Renal cortex interstitium (tissue), 11 donors: ENCODE measurements around the gene WBP2NL. TPM values are rescaled to one million over a fixed set of nuclear protein-coding genes. Genes with fewer than 3 reads are reported as not detected.

Experiments
- DNase-seq, 11 donors: peaks; one replicate each; pipeline ENCODE4 v3.0.0-alpha.2; 2013; ENCODE audit warnings: low read depth in 9 of 11, low spot score in 4 of 11; ENCODE audit errors: extremely low read depth in 1 of 11
- polyA plus RNA-seq, 3 donors: library from polyadenylated mRNA; unstranded; fragments of 120-200 nt; gene quantifications; one replicate each; pipeline ENCODE4 v1.2.1, GENCODE V29; 2013; ENCODE audit not compliant: insufficient read length in 3 of 3

Gene WBP2NL
- polyA plus RNA-seq, 3 donors: 3.3 to 7.4 (median 4.1) TPM

- DNase-seq: no peak
Observed at GRCh38 chr22:42013385-42013784, 14.8 kb downstream of the WBP2NL start.

GRCh38 chr22:42016111-42016510, 17.5 kb downstream of the WBP2NL start:
- DNase-seq: no peak

DNA sequence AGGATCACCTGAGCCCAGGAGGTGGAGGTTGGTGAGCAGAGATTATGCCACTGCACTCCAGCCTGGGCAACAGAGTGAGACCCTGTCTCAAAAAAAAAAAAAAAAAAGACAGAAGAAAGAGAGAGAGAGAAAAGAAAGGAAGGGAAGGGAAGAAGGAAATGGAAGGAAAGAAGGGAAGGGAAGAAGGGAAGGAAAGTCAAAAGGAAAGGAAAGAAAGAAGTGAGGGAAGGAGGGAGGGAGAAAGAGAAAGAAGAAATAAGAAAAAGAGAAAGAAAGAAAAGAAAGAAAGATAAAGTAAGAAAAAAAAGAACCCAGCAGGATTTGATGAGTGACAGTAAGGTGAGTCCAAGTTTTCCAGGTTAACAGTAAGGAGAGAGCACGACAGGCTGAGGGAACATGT, 19.6 kb downstream of the WBP2NL start:
- no peak for DNase-seq

GRCh38 chr22:42021571-42021970, 23.0 kb downstream of the WBP2NL start:
- DNase-seq: no peak

DNA sequence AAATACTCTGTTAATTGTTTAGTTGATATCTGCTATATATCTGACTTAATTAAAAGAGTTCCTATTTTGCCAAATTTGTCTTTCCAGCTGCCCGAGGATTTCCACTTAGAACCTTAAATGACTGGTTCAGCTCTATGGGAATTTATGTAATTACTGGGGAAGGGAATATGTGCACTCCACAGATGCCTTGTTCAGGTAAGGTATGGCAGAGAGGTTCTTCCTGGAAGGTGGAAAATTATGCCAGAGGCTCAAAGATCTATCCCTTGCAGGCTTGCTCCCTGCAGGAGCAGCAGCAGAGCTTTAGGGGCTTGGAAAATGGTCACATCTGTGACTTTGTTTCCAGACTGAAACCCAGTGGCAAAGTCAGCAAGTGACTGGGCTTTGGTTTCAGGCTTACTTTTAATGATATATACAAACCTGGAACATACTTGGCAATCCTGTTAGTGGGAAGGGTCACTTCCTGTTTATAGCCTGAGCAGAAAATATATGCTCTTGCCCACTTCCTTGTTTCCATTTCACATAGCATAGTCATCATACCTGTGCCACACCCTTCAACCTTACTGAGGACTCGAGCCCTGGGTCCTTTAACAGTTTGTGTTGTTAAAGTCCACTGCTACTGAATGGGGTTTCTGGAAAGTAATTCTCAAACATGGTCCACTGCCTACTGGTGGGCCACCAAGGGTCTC, 23.7 kb downstream of the WBP2NL start:
- no peak for DNase-seq

DNA sequence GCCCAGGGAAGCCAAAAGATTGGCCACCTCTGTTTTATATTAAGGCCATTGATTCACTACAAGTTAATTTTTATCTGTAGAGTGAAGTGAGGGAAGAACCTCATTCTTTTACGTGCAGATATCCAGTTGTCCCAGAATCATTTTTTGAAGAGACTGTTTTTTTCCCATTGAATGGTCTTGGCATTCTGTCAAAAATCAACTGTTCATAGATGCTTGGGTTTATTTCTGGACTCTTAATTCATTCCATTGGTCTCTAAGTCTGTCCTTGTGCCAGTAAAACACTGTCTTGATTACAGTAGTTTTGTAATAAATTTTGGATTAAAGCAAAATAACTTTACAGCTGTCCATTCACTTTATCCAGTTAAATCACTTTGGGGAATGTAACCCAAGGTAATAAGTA, 26.8 kb downstream of the WBP2NL start:
- no peak for DNase-seq

DNA sequence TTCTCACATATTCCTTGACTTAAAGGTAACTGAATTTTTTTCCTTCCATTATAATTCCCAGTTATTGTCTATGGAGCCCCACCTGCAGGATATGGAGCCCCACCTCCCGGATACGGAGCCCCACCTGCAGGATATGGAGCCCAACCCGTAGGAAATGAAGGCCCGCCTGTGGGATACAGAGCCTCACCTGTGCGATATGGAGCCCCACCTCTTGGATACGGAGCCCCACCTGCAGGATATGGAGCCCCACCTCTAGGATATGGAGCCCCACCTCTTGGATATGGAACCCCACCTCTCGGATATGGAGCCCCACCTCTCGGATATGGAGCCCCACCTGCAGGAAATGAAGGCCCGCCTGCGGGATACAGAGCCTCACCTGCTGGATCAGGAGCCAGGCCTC, 28.1 kb downstream of the WBP2NL start:
- no peak for DNase-seq

GRCh38 chr22:42033263-42034181, 34.9 kb downstream of the WBP2NL start:
- no peak for DNase-seq

DNA sequence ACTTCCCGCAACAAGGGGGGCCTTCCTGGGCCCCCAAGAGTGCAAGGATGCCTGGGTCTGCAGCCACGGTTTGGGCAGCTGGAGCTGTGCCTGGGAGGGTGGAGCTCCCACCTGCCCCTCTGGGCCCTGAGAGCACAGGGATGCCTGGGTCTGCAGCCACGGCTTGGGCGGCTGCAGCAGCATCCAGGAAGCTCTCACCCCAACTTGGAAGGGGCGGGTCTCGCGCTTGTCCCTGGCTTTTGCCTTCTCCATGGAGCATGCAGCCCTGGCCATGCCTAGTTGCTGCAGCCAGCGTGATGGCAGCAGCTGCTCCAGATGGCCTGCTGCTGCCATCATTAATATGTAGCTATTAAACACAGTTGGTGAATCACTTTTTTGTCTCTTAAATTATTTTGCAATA, 36.7 kb downstream of the WBP2NL start:
- no peak for DNase-seq

- DNase-seq: no peak
Observed at GRCh38 chr22:42039271-42039670, 40.7 kb downstream of the WBP2NL start.

DNA sequence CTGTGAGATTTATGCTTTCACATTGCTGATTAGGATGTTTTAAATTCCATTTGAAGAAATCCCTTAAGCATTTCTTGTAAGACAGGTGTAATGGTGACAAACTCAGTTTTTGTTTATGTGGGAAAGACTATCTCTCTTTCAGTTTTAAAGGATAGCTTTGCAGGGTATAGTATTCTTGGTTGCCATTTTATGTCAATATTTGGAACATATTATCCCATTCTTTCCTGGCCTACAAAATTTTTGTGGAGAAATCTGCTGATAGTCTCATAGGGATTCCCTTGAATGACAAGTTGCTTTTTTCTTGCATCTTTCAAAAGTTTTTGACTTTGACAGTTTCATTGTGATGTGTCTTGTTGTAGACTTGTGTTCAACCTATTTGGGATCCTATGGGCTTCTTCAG, 43.2 kb downstream of the WBP2NL start:
- no peak for DNase-seq

GRCh38 chr22:42050641-42051180, 52.1 kb downstream of the WBP2NL start:
- DNase-seq: no peak

GRCh38 chr22:42052765-42053164, 54.2 kb downstream of the WBP2NL start:
- DNase-seq: no peak

GRCh38 chr22:42056757-42057511, 58.3 kb downstream of the WBP2NL start:
- DNase-seq: no peak

DNA sequence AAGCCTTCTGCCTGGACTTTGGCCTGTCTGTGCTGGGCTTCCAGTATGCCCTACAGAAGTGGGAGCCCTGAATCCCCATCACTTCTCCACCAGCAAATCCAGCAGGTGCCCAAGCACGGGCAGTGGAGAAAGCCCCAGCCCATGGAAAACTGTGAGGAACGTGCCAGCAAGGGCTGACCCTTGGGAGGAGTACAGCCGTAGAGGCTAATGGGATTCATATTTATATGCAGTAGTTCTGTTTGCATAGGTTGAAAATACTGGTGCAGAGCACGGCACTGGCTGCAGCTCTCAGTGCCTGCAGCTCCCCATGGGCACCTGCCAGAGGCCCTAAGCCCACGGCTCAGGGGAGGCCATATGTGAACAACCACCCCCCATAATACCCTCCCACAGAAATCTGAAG, 61.9 kb downstream of the WBP2NL start:
- no peak for DNase-seq

DNA sequence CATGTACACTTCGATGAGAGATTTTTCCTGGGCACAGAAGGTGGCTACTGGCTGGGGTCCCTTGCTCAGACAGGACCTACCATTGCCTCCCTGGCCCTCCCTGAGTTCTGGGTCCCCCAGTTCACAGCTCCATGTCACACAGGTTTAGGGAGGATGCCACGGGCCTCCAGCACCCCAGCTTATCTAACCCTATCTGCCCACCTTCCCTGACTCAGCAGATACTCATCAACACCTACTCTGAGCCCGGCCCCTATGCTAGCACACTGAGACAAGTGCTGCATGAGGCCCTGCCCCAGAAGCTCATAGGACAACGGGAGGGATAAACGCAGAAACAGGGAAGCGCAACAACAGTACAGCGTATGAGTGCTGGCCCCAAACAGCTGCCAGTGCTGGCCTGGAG, 62.5 kb downstream of the WBP2NL start:
- DNase-seq: no peak

DNA sequence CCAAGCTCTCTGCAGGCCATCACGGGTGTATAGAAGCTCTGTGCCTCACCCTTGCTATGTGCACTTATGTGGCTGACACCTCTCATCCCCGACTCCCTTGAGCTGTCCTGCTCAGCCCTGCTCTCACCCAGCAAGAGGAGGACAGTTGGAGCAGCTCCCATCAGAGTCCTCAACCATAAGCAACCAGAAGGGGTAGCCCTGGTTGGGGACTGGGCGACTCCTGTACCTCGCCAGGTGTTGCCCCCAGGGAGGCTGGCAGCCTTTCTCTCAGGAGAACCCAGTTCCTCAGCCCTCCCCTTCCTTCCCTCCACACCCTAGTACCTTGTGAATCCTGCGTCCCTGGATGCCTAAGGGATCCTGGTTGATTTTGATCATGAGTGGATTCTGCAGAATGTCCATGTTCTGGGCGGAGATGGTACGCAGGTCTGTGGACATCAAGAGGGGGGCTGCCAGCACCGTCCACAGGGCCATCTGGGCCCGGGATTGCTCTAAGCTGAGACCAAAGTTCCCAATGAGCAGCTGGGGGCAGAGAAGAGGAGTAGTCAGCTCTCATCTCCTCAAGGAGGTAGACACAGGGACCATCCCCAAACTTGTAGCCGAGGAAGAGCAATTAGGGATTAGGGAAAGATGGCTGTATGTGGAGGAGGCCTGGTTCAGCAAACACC, 64.0 kb downstream of the WBP2NL start:
- no peak for DNase-seq

DNA sequence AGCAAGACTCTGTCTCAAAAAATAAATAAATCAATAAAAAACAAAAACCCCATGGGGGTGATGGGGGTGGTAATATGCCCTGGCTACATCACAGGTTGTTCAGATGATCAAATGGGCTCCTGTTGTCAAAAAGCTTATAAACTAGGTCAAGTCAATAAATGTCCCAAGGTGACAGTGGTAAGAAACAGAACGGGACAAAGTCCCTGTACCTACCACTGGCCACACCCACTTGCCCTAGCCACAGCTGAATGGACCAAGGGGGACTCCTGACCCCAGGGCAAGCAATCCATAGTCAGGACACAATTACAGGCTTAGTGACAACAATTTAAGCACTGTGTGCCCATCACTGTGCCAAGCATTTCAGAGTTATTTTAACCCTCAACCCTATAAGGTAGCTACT, 66.0 kb downstream of the WBP2NL start:
- no peak for DNase-seq
